ENCODE data around the gene PTGER3.

Gene PTGER3

GRCh38 chr1:71047635-71048607 lies at the start of gene PTGER3:
PTGER3 (minus strand) TSS chr1:71047816; CDS start chr1:71047577, 239 bp downstream.
- in situ Hi-C loops (cut with HindIII; ENCODE audit: low sequenced_read_pairs): no loop called here
- no peak for DNase-seq (ENCODE audit: low read depth)
- peak within 1 kb of the TSS; percentile 39 for H3K4me3 ChIP-seq (ENCODE audit: low read depth, low read length)
- TF ChIP-seq CTCF (IDR thresholded peaks at IDR 0.05; ENCODE audit: low read depth, low read length, missing control alignments): no peak

- in situ Hi-C loops (cut with HindIII; ENCODE audit: low sequenced_read_pairs): no loop called here
- TF ChIP-seq CTCF (IDR thresholded peaks at IDR 0.05; ENCODE audit: low read depth, low read length, missing control alignments): no peak
Observed at GRCh38 chr1:71094913-71095312, 47.3 kb upstream of the PTGER3 start.

GRCh38 chr1:71093938-71094337 lies 46.3 kb upstream of the PTGER3 start:
- in situ Hi-C loops (cut with HindIII; ENCODE audit: low sequenced_read_pairs): no loop called here
- TF ChIP-seq CTCF (IDR thresholded peaks at IDR 0.05; ENCODE audit: low read depth, low read length, missing control alignments): no peak
- H3K4me3 ChIP-seq (ENCODE audit: low read depth, low read length): no peak overlapping the region
- no peak for DNase-seq (ENCODE audit: low read depth)

More at GRCh38 chr1:71094913-71095312, 47.3 kb upstream of the PTGER3 start:
- no peak overlapping the region for H3K4me3 ChIP-seq (ENCODE audit: low read depth, low read length)
- no peak for DNase-seq (ENCODE audit: low read depth)

GRCh38 chr1:71089536-71090270 lies 42.1 kb upstream of the PTGER3 start:
- in situ Hi-C loops (cut with HindIII; ENCODE audit: low sequenced_read_pairs): no loop called here
- peak; percentile 23 for DNase-seq (ENCODE audit: low read depth)
- H3K4me3 ChIP-seq (ENCODE audit: low read depth, low read length): no peak overlapping the region
- no peak for TF ChIP-seq CTCF (IDR thresholded peaks at IDR 0.05; ENCODE audit: low read depth, low read length, missing control alignments)

- in situ Hi-C loops (cut with HindIII; ENCODE audit: low sequenced_read_pairs): no loop called here
- DNase-seq (ENCODE audit: low read depth): no peak
- no peak overlapping the region for H3K4me3 ChIP-seq (ENCODE audit: low read depth, low read length)
- no peak for TF ChIP-seq CTCF (IDR thresholded peaks at IDR 0.05; ENCODE audit: low read depth, low read length, missing control alignments)
Observed at GRCh38 chr1:71088645-71089287, 41.1 kb upstream of the PTGER3 start.

GRCh38 chr1:71087713-71088112 lies 40.1 kb upstream of the PTGER3 start:
- no peak overlapping the region for H3K4me3 ChIP-seq (ENCODE audit: low read depth, low read length)
- in situ Hi-C loops (cut with HindIII; ENCODE audit: low sequenced_read_pairs): no loop called here
- no peak for DNase-seq (ENCODE audit: low read depth)
- no peak for TF ChIP-seq CTCF (IDR thresholded peaks at IDR 0.05; ENCODE audit: low read depth, low read length, missing control alignments)

Measured in astrocyte of the cerebellum (primary cell).